ENCODE results near the gene MKLN1.

GRCh38 chr7:131536361-131536849 is 208.7 kb downstream of the MKLN1 start:
- TF ChIP-seq CTCF (IDR thresholded peaks at IDR 0.05) (no peak), POLR2A (IDR thresholded peaks at IDR 0.05) (no peak), POLR2AphosphoS5 (IDR thresholded peaks at IDR 0.05) (no peak)
